Medulla oblongata (tissue), 1 donor: ENCODE results near the gene FAM241A.
A peak's percentile ranks its signal among the peaks of the same experiment; 100 is the strongest.
"Not testable (repeated sequence)": the region's sequence is repeated elsewhere in the genome, so short reads cannot be mapped to it uniquely, and the experiment has no call there.

Experiments used
- DNase-seq: peaks from one replicate; pipeline ENCODE4 v3.0.0-alpha.2; 2015; ENCODE audit errors: extremely low spot score

The FAM241A gene

GRCh38 chr4:112173593-112174558 is 28.6 kb downstream of the FAM241A start:
- DNase-seq: no peak

- no peak for DNase-seq
These were observed 30.6 kb downstream of the FAM241A start for GRCh38 chr4:112175840-112176239.

GRCh38 chr4:112176596-112176995 is 31.3 kb downstream of the FAM241A start:
- DNase-seq: no peak

- DNase-seq: not testable (repeated sequence)
These were observed 33.5 kb downstream of the FAM241A start for GRCh38 chr4:112178741-112179140.

- no peak for DNase-seq
These were observed 36.2 kb downstream of the FAM241A start for GRCh38 chr4:112181358-112182000.

GRCh38 chr4:112182604-112183003 is 37.4 kb downstream of the FAM241A start:
- DNase-seq: peak; percentile 67

GRCh38 chr4:112183252-112183651 is 38.0 kb downstream of the FAM241A start:
- no peak for DNase-seq

- DNase-seq: no peak
These were observed 39.2 kb downstream of the FAM241A start for GRCh38 chr4:112184438-112184837.

GRCh38 chr4:112185334-112185733 is 40.1 kb downstream of the FAM241A start:
- DNase-seq: no peak

GRCh38 chr4:112185740-112186670 is 40.8 kb downstream of the FAM241A start:
- DNase-seq: no peak

GRCh38 chr4:112189754-112190153 is 44.5 kb downstream of the FAM241A start:
- peak; percentile 14 for DNase-seq

GRCh38 chr4:112190684-112191083 is 45.4 kb downstream of the FAM241A start:
- DNase-seq: no peak

GRCh38 chr4:112196461-112196860 is 51.2 kb downstream of the FAM241A start:
- no peak for DNase-seq

- DNase-seq: no peak
These were observed 53.8 kb downstream of the FAM241A start for GRCh38 chr4:112199041-112199440.

- DNase-seq: no peak
These were observed 56.8 kb downstream of the FAM241A start for GRCh38 chr4:112201915-112202505.

- DNase-seq: no peak
These were observed 58.3 kb downstream of the FAM241A start for GRCh38 chr4:112203593-112203992.

GRCh38 chr4:112206431-112206830 is 61.2 kb downstream of the FAM241A start:
- DNase-seq: no peak

GRCh38 chr4:112208137-112209095 is 63.2 kb downstream of the FAM241A start:
- DNase-seq: not testable (repeated sequence)

- DNase-seq: no peak
These were observed 65.5 kb downstream of the FAM241A start for GRCh38 chr4:112210777-112211176.

GRCh38 chr4:112213091-112213490 is 67.8 kb downstream of the FAM241A start:
- no peak for DNase-seq
